Adrenal gland (tissue), 5 donors: Measurements from ENCODE around the gene CAMK1D.

Experiments used
- POLR2A ChIP-seq, 2 donors: fragments of 450-650 bp; IDR thresholded peaks; one replicate each; pipeline ENCODE4 v1.6.1; 2017; ENCODE audit warnings: antibody characterized with exemption in 2 of 2, mild to moderate bottlenecking in 2 of 2, moderate library complexity in 1 of 2
- TF ChIP-seq, protein P1 (sequence below), 6 experiments: fragments of 450-650 bp in 4 of 6; fragments of 200-600 bp in 2 of 6; sonication (generic) in 1 of 6; IDR thresholded peaks; 1 replicate in 5 of 6; 2 replicates in 1 of 6; pipeline versions ENCODE4 v1.5.1 to v1.8.0; 2016 to 2021; ENCODE audit warnings: antibody characterized with exemption in 6 of 6, mild to moderate bottlenecking in 2 of 6, moderate library complexity in 1 of 6
- donor health status: DM: no; HTN: no; CAD: no.

DNA sequence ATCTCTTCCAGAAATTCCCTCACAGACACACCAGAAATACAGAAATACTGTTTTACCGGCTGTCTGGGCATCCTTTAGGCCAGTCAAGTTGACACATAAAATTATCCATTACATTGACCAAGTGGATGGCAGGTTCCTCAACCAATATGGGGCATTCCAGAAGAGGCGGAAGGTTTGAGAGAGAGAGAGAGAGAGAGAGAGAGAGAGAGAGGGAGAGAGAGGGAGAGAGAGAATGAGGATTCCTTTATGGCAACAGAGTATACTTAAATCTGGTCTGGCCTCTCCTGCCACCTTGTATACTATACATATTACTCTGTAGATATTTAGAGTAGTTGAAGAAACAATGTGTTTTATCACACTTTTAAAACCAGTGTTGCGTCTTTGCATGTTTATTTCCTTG, 214.1 kb downstream of the CAMK1D start:
- TF ChIP-seq, protein P1, sequence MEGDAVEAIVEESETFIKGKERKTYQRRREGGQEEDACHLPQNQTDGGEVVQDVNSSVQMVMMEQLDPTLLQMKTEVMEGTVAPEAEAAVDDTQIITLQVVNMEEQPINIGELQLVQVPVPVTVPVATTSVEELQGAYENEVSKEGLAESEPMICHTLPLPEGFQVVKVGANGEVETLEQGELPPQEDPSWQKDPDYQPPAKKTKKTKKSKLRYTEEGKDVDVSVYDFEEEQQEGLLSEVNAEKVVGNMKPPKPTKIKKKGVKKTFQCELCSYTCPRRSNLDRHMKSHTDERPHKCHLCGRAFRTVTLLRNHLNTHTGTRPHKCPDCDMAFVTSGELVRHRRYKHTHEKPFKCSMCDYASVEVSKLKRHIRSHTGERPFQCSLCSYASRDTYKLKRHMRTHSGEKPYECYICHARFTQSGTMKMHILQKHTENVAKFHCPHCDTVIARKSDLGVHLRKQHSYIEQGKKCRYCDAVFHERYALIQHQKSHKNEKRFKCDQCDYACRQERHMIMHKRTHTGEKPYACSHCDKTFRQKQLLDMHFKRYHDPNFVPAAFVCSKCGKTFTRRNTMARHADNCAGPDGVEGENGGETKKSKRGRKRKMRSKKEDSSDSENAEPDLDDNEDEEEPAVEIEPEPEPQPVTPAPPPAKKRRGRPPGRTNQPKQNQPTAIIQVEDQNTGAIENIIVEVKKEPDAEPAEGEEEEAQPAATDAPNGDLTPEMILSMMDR (IDR thresholded peaks at IDR 0.05): no peak
- TF ChIP-seq POLR2A (IDR thresholded peaks at IDR 0.05): no peak
